Adrenal gland (tissue), 12 donors: ENCODE results near the gene PBX3. TPM values are rescaled to one million over a fixed set of nuclear protein-coding genes. Genes with fewer than 3 reads are reported as not detected.

Experiments used
- DNase-seq, 7 donors: peaks; one replicate each; pipeline ENCODE4 v3.0.0-alpha.2; 2019 to 2020
- H3K27ac ChIP-seq, 5 donors: fragments of 200-600 bp; sonication (generic) in 4 of 5; 1 replicate in 3 of 5; 2 replicates in 2 of 5; pipeline versions ENCODE4 v1.5.1 to v1.8.0; 2016 to 2020; ENCODE audit warnings: mild to moderate bottlenecking in 1 of 5
- H3K27me3 ChIP-seq: fragments of 200-600 bp; 2 replicates; pipeline ENCODE4 v1.8.0; 2021
- H3K36me3 ChIP-seq, 2 donors: fragments of 200-600 bp; replicated peaks in 1 of 2; 1 replicate in 1 of 2; 2 replicates in 1 of 2; pipeline versions ENCODE4 v1.5.1 to v1.8.0; 2018 to 2022
- H3K4me1 ChIP-seq, 2 donors: fragments of 200-600 bp; replicated peaks in 1 of 2; 1 replicate in 1 of 2; 2 replicates in 1 of 2; pipeline versions ENCODE4 v1.5.1 to v1.8.0; 2018 to 2021
- H3K4me3 ChIP-seq, 4 donors: fragments of 200-600 bp; sonication (generic) in 3 of 4; one replicate each; pipeline ENCODE4 v1.5.1; 2016 to 2018
- H3K9me3 ChIP-seq, 3 donors: fragments of 200-600 bp; sonication (generic) in 1 of 3; replicated peaks in 1 of 3; 1 replicate in 2 of 3; 2 replicates in 1 of 3; pipeline versions ENCODE4 v1.5.1 to v1.8.0; 2016 to 2021
- POLR2A ChIP-seq, 2 donors: fragments of 450-650 bp; IDR thresholded peaks; one replicate each; pipeline ENCODE4 v1.6.1; 2017; ENCODE audit warnings: antibody characterized with exemption in 2 of 2, mild to moderate bottlenecking in 2 of 2, moderate library complexity in 1 of 2
- WGBS, 4 donors: extraction: QIAGEN DNeasy Blood & Tissue Kit in 2 of 4; methylation state at CpG; one replicate each; pipeline versions ENCODE4 v1.1.5 to v1.1.7; 2013 to 2017; 5-methylcytosine and 5-hydroxymethylcytosine counted together
- intact Hi-C, 2 donors: fragments of 100-400 bp; cut with DNase I; formaldehyde crosslinking; loops; one replicate each; pipeline versions ENCODE4 v1.14.1 to v1.15.0; 2022 to 2023
- polyA plus RNA-seq, 3 donors: library from polyadenylated mRNA; stranded (reverse); fragments of 200-250 nt in 2 of 3; fragments of 350-450 nt in 1 of 3; fragmentation: Illumina TruSeq in 1 of 3; extraction: RNeasy Lipid Tissue Mini Kit (QIAGEN cat#74804) in 1 of 3; gene quantifications; one replicate each; pipeline ENCODE4 v1.2.3, GENCODE V29; 2013 to 2014
- total RNA-seq, 9 donors: library from RNA; depleted of rRNA in 4 of 9; stranded (reverse); fragments of >200 nt in 4 of 9; fragments of 120-200 nt in 1 of 9; fragmentation: NEBNext Ultra II Directional in 1 of 9; extraction: Animal tissue kit (Norgen Biotek cat#: 25700) in 1 of 9; gene quantifications; one replicate each; pipeline versions ENCODE4 v1.1.0 to v1.2.4, GENCODE V29; 2013 to 2023
- TF ChIP-seq, protein P1 (sequence below), 6 experiments: fragments of 450-650 bp in 4 of 6; fragments of 200-600 bp in 2 of 6; sonication (generic) in 1 of 6; IDR thresholded peaks; 1 replicate in 5 of 6; 2 replicates in 1 of 6; pipeline versions ENCODE4 v1.5.1 to v1.8.0; 2016 to 2021; ENCODE audit warnings: antibody characterized with exemption in 6 of 6, mild to moderate bottlenecking in 2 of 6, moderate library complexity in 1 of 6
- donor health status: healthy with polysubstance abuse.
- donor health status: Bipolar disorder and iron deficiency.
- donor health status: DM: yes; HTN: yes; CAD: no.
- donor health status: DM: no; HTN: no; CAD: no.
- donor health status: DM: no; HTN: no; CAD: no.
- donor health status: DM: yes; HTN: yes; CAD: no.

PBX3 gene
- total and polyA plus RNA-seq, 12 donors: 18.3 to 231 (median 133) TPM

DNA sequence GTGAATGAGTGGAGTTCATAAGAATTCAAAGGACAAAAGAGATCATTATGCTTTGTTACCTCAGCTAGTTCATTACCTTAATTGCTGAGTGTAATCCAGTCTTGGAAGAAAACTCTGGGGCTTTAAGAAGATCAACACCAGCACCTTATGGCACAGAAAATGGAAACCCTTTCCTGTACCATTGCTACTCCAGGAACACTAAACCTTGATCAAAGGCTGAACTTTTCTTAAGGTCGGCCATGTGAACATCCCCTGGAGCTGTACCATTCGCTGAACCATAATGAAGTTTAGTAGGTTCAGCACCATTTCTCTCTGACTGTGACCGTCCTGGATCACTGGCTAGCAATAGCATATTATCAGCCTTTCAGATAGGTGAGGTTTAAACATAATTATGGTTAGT, 97.4 kb downstream of the PBX3 start:
- intact Hi-C loops: no loop called here
- Histone ChIP-seq H3K9me3 (no peaks in the 10 kb centered on the region), H3K27ac (peak overlapping the region in 1 of 5 donors; percentile 67), H3K36me3 (no peaks in the 10 kb centered on the region), H3K4me3 (no peak overlapping the region), H3K4me1 (peaks cover 3 to 43% of the 10 kb centered on the region in 2 donors), H3K27me3 (no peaks in the 10 kb centered on the region)
- TF ChIP-seq, protein P1, sequence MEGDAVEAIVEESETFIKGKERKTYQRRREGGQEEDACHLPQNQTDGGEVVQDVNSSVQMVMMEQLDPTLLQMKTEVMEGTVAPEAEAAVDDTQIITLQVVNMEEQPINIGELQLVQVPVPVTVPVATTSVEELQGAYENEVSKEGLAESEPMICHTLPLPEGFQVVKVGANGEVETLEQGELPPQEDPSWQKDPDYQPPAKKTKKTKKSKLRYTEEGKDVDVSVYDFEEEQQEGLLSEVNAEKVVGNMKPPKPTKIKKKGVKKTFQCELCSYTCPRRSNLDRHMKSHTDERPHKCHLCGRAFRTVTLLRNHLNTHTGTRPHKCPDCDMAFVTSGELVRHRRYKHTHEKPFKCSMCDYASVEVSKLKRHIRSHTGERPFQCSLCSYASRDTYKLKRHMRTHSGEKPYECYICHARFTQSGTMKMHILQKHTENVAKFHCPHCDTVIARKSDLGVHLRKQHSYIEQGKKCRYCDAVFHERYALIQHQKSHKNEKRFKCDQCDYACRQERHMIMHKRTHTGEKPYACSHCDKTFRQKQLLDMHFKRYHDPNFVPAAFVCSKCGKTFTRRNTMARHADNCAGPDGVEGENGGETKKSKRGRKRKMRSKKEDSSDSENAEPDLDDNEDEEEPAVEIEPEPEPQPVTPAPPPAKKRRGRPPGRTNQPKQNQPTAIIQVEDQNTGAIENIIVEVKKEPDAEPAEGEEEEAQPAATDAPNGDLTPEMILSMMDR (IDR thresholded peaks at IDR 0.05): no peak
- TF ChIP-seq POLR2A (IDR thresholded peaks at IDR 0.05): no peak
- no peak for DNase-seq
- WGBS, 4 donors: 89 to 95% (median 92%) methylated on average over 3 of the region's 3 CpGs

DNA sequence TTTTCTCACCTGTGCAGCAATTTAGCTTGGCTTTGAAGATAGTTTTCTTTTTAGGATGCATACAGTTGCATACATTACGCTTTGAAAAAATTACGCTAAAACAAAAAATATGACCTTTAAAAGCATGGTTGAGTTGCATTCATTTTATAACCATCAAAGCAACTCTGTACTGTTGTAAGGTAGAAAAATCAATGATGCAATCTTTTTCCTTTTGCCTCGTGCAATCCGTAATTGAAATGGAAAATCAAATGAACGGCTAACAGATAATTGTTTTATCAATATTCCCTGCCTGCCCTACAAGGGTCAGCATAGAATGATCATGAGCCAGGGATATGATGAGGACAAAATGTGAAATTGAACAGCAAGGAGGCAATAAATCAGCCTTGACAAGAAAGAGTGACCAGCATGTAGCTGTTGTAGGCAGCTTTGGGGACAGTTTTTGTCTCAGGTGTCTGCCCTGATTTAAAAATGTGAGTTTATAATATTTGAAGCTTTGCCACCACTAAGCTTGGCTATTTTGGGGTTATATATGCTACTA, 98.2 kb downstream of the PBX3 start:
- Histone ChIP-seq H3K9me3 (no peaks in the 10 kb centered on the region), H3K36me3 (no peaks in the 10 kb centered on the region), H3K27ac (peak overlapping the region in 1 of 5 donors; percentile 36), H3K27me3 (no peaks in the 10 kb centered on the region), H3K4me3 (no peak overlapping the region), H3K4me1 (peaks cover 3 to 46% of the 10 kb centered on the region in 2 donors)
- DNase-seq: no peak
- TF ChIP-seq, protein P1 (IDR thresholded peaks at IDR 0.05): no peak
- no peak for TF ChIP-seq POLR2A (IDR thresholded peaks at IDR 0.05)
- intact Hi-C loops: no loop called here
- WGBS, 4 donors: 91 to 94% (median 93%) methylated on average over 5 of the region's 5 CpGs

GRCh38 chr9:125847735-125848134, 100.6 kb downstream of the PBX3 start:
- no peaks in the 10 kb centered on the region for H3K27me3 ChIP-seq
- H3K9me3 ChIP-seq: no peaks in the 10 kb centered on the region
- H3K36me3 ChIP-seq: no peaks in the 10 kb centered on the region
- TF ChIP-seq, protein P1 (IDR thresholded peaks at IDR 0.05): no peak
- TF ChIP-seq POLR2A (IDR thresholded peaks at IDR 0.05): no peak
- DNase-seq: no peak
- 93 to 100% (median 95%) methylated on average over 2 of the region's 2 CpGs for WGBS, 4 donors
- peaks cover 17 to 55% of the 10 kb centered on the region in 2 donors for H3K4me1 ChIP-seq
- H3K4me3 ChIP-seq: no peak overlapping the region
- no peak overlapping the region for H3K27ac ChIP-seq
- intact Hi-C loops: no loop called here

DNA sequence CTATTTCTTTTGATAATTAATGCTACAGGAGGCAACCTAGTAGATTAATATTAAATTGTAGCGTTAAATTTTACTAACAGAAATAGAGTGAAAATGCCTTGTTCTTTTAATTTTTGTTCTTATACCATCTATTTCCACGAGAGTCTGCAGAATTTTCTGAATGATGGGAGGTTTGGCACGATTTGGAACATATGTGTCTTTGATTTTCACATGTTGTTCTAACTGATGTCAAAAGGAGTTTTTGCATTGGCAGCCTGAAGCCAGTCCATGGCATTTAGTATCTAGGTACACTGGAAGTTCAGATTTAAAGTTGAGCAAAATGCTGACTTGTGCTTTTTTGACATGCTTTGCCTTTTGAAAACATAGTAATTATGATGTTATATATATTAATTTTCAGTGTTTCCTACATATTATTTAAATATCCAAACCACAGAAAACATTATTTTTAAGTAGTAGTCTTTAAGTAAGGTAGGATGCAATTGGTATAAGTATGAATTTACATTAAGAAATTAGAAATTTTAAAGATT, 103.0 kb downstream of the PBX3 start:
- Histone ChIP-seq H3K4me3 (no peak overlapping the region), H3K9me3 (no peaks in the 10 kb centered on the region), H3K27me3 (no peaks in the 10 kb centered on the region), H3K4me1 (peaks cover 18 to 53% of the 10 kb centered on the region in 2 donors), H3K27ac (no peak overlapping the region), H3K36me3 (no peaks in the 10 kb centered on the region)
- DNase-seq: no peak
- intact Hi-C loops: no loop called here
- TF ChIP-seq POLR2A (IDR thresholded peaks at IDR 0.05): no peak
- TF ChIP-seq, protein P1 (IDR thresholded peaks at IDR 0.05): no peak
- WGBS, 4 donors: 75 to 80% (median 76%) methylated on average over 3 of the region's 3 CpGs
